Stimulated activated CD4-positive, alpha-beta T cell treated with anti-CD3 and anti-CD28 coated beads, Interleukin-2, amount 100 ng/mL, for 24 hours (primary cell): ENCODE results near the gene IFNA8.
"Not testable (repeated sequence)": the region's sequence is repeated elsewhere in the genome, so short reads cannot be mapped to it uniquely, and the experiment has no call there.

Source experiments
- DNase-seq, 2 donors: peaks; one replicate each; pipeline ENCODE4 v3.0.0-alpha.2; 2020

The IFNA8 gene

GRCh38 chr9:21408817-21409216 lies at the start of gene IFNA8:
TSS of gene IFNA8 (plus strand) at chr9:21409117. CDS start at chr9:21409177, 60 bp downstream.
- no peak for DNase-seq

GRCh38 chr9:21362287-21362686 lies 46.6 kb upstream of the IFNA8 start:
- no peak for DNase-seq

- not testable (repeated sequence) for DNase-seq
Observed at GRCh38 chr9:21367169-21367568, 41.7 kb upstream of the IFNA8 start.

- DNase-seq: no peak
Observed at GRCh38 chr9:21367957-21368356, 41.0 kb upstream of the IFNA8 start, which contains the start of gene IFNA13. TSS of gene IFNA13 (minus strand) at chr9:21368057. CDS start at chr9:21368010, 47 bp downstream.

GRCh38 chr9:21371467-21371866 lies 37.5 kb upstream of the IFNA8 start:
- not testable (repeated sequence) for DNase-seq

- DNase-seq: no peak
Observed at GRCh38 chr9:21381448-21382339, 27.2 kb upstream of the IFNA8 start.

GRCh38 chr9:21383627-21384026 lies 25.3 kb upstream of the IFNA8 start:
- DNase-seq: no peak

- no peak for DNase-seq
Observed at GRCh38 chr9:21385131-21385670, 23.7 kb upstream of the IFNA8 start, which contains the start of gene IFNA2. TSS of gene IFNA2 (minus strand) at chr9:21385398. CDS start at chr9:21385329, 69 bp downstream.

GRCh38 chr9:21392270-21392669 lies 16.6 kb upstream of the IFNA8 start:
- DNase-seq: no peak

GRCh38 chr9:21395778-21396717 lies 12.9 kb upstream of the IFNA8 start:
- peak; percentile 71 to 72 for DNase-seq

GRCh38 chr9:21398955-21399489 lies 9.9 kb upstream of the IFNA8 start:
- no peak for DNase-seq

- DNase-seq: no peak
Observed at GRCh38 chr9:21399956-21400355, 9.0 kb upstream of the IFNA8 start.

GRCh38 chr9:21402386-21403251 lies 6.3 kb upstream of the IFNA8 start:
- DNase-seq: peak in 1 of 2 donors; percentile 17

- no peak for DNase-seq
Observed at GRCh38 chr9:21404146-21404545, 4.8 kb upstream of the IFNA8 start.

GRCh38 chr9:21412107-21412506 lies 3.2 kb downstream of the IFNA8 start:
- no peak for DNase-seq

- DNase-seq: no peak
Observed at GRCh38 chr9:21413151-21413550, 4.2 kb downstream of the IFNA8 start.

GRCh38 chr9:21413624-21414023 lies 4.7 kb downstream of the IFNA8 start:
- DNase-seq: no peak

GRCh38 chr9:21414220-21414940 lies 5.5 kb downstream of the IFNA8 start:
- no peak for DNase-seq

- DNase-seq: no peak
Observed at GRCh38 chr9:21415493-21416267, 6.8 kb downstream of the IFNA8 start.

- no peak for DNase-seq
Observed at GRCh38 chr9:21428235-21428634, 19.3 kb downstream of the IFNA8 start.
